GM19240 (cell line): ENCODE measurements around the gene NHLRC2.
"Not testable (repeated sequence)": the region's sequence is repeated elsewhere in the genome, so short reads cannot be mapped to it uniquely, and the experiment has no call there.

ENCODE experiments used
- DNase-seq: peaks from one replicate; pipeline ENCODE4 v3.0.0; 2011; ENCODE audit warnings: low spot score; ENCODE audit not compliant: insufficient read length

The NHLRC2 gene

DNA sequence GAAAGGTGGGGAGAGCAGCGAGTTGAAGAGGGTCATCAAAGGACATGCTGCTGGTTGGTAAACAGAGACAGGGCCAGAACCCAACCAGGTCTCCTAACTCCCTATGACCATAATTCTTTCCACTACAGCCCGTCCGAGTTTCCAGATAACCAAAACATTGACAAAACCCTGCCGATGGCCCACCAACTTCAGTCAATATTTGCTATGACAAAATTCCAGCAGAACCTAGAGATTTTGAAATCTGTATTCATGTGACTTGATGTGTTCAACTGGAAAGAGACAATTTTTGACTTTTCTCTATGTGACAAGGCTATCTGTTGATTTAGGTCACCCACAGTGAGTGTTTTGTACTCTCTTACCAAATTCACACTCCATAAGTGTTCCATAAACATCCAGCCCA lies 86.7 kb downstream of the NHLRC2 start:
- DNase-seq = no peak

- DNase-seq = not testable (repeated sequence)
Measured at GRCh38 chr10:113943196-113943595, 88.7 kb downstream of the NHLRC2 start.

- DNase-seq = no peak
Measured at GRCh38 chr10:113945075-113945686, 90.7 kb downstream of the NHLRC2 start.

- DNase-seq = no peak
Measured at GRCh38 chr10:113945687-113946085, 91.2 kb downstream of the NHLRC2 start.

DNA sequence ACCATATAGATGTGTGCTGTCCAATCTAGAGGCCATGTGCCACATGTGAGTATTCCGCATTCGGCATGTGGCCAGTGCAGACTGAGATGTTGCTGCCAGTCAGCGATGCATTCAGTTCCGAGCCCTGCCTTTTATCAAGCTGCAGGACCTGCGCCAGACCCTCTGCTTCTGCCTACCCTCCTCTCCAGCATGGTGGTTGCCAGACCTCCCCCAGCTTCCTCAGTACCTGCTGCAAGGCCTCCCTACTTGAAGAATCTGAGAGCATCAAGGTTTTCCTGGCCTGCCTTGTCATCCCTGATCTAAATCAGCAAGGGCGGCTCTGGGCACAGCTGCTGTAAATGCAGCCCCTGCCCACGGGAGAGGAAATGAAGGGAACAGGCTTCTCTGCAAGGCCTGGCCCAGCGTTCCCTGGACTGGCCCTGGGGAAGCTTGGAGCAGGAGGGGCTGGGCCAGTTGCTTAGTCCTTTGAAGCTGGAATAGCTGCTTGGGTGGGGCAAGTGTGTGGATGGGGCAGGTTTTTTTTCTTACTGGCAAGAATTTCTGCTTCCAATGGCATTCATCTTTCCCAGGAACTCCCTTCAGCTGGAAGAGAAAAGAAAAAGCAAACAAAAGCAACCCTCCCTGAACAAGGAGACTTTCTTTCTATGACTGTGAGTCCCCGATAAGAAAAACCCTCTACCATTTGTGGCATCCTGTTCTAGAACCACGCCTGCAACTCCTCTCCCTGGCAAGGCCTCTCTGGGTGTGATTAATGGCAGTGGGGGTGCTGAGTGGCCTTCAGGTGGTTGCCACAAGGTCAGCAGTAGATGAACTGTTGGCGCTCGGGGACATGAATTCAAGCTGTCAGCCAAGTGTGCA lies 93.0 kb downstream of the NHLRC2 start:
- no peak for DNase-seq

- DNase-seq = no peak
Measured at GRCh38 chr10:113948048-113948447, 93.6 kb downstream of the NHLRC2 start.

- DNase-seq = no peak
Measured at GRCh38 chr10:113950268-113950667, 95.8 kb downstream of the NHLRC2 start.

DNA sequence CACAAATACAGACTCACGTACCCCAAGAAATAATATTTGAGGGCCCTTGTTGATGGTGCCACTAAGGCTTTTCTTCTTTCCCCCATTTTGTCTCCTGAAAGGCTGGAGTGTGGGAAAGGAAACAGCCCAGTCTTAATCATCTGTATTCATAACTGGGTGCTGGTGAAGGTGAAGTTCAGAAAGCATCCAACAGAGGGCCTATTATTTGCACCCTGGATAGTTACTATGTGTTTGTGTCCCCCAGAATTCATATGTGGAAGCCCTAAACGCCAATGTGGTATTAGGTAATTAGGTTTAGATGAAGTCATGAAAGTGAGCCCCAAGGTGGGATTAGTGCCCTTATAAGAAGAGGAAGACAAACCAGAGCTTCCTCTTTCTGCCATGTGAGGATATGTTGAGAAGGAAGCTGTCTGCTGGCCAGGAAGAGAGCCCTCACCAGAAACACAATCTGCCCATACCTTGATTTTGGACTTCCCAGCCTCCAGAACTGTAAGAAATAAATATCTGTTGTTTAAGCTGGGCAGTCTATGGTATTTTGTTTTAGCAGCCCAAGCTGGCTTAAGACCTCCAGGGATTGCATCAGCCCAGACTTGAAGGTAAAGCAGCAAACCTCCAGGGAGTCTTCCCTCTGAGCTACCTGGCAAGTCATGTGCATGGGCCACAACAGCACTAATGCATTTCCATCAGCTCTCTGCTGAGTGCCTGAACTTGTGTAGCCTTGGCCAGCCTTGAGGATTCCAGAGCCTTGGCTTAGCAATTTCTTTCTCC lies 99.2 kb downstream of the NHLRC2 start:
- DNase-seq = no peak

DNA sequence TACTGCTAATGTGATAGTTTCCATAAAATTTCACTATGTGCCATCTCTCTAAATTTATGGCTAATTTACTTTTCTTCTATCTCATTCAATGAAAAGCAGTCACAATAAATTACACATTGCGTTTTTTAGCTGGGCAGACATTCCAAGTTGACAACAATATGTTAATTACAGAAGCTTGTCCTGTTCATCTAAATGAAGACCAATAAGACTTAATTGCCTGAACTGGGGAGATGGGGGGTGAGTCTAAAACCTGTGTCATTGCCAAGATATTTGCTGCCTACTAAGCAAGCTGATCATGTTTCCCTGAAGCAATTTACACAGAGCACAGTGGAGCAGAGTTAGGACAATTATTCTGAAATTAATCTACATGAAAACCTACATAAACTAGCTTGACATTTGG lies 99.9 kb downstream of the NHLRC2 start:
- no peak for DNase-seq

DNA sequence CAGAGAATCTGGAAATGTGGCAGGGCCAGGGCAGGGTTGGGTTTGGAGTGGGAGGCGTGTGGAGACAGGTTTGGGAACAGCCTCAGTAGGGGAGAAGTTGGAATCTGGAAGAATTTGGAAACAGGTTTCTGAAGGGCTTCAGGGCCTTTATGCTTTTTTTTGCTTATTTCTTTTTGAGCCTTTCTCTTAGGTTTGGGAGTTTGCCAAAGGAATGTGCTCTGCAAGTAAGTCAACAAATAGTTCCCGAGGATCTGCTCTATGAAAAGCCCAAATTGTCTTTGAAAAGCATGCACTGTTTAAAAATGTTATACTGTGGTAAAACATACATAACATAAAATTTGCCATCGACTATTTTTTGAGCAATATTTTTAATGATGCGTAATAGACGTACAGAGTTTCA lies 102.6 kb downstream of the NHLRC2 start:
- DNase-seq = no peak

GRCh38 chr10:113958631-113959382 lies 104.3 kb downstream of the NHLRC2 start:
- DNase-seq = no peak

- DNase-seq = no peak
Measured at GRCh38 chr10:113959383-113959760, 104.9 kb downstream of the NHLRC2 start.

DNA sequence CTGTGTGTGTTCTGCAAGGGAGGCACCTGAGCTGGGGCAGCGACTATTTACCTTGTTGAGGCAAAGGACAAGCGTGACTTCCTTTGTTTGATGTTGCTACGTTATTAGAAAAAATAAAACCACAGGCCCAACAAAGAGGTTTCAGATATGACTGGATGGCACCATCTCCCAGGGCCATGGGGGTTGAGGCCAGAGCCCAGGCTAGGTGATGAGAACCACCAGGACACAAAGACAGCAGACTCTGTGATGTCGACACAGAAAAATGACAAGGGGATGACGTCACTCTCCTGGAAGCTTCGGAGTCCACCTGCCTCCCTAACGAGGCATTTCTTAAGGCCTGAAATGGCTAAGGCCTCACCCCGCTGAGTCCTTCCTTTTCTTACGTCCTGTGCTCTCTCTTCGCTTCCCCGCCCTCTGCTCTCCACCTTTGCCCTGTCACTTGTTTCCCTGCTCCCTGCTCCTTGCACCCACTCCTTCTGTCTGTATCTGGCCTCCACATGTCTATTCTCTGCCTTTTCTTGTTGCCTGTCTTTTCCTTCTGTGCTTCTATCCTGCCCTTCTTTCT lies 106.2 kb downstream of the NHLRC2 start:
- DNase-seq = no peak

- no peak for DNase-seq
Measured at GRCh38 chr10:113961182-113962031, 106.9 kb downstream of the NHLRC2 start.

GRCh38 chr10:113965077-113965476 lies 110.6 kb downstream of the NHLRC2 start:
- DNase-seq = no peak

- no peak for DNase-seq
Measured at GRCh38 chr10:113965683-113966082, 111.2 kb downstream of the NHLRC2 start.
